OCI-LY1 (cell line): ENCODE data around the gene RABGGTB.

Experiments used
- H2AFZ ChIP-seq: fragments of 200-600 bp; sonication (generic), shearing (Covaris generic); 2 replicates; pipeline ENCODE4 v1.6.0; 2014; ENCODE audit warnings: antibody characterized with exemption, mild to moderate bottlenecking, low read length
- H3F3A ChIP-seq: fragments of 200-600 bp; sonication (generic), shearing (Covaris generic); 2 replicates; pipeline ENCODE4 v1.6.0; 2014; ENCODE audit warnings: mild to moderate bottlenecking, antibody characterized with exemption, low read length, moderate library complexity; ENCODE audit not compliant: insufficient read depth
- H3K27ac ChIP-seq: fragments of 200-600 bp; sonication (generic); 2 replicates; pipeline ENCODE4 v1.5.1; 2014; ENCODE audit warnings: low read length, mixed run types, mild to moderate bottlenecking, low read depth; ENCODE audit not compliant: poor library complexity, severe bottlenecking
- H3K27me3 ChIP-seq: fragments of 200-600 bp; sonication (generic); 2 replicates; pipeline ENCODE4 v1.6.0; 2014; ENCODE audit warnings: antibody characterized with exemption, mild to moderate bottlenecking, low read length, moderate library complexity; ENCODE audit not compliant: insufficient read depth
- H3K36me3 ChIP-seq: fragments of 200-600 bp; sonication (generic); 2 replicates; pipeline ENCODE4 v1.6.1; 2014; ENCODE audit warnings: mild to moderate bottlenecking, antibody characterized with exemption, low read length, moderate library complexity, mixed read lengths; ENCODE audit not compliant: insufficient read depth
- H3K4me1 ChIP-seq: fragments of 200-600 bp; sonication (generic); 2 replicates; pipeline ENCODE4 v1.5.1; 2014; ENCODE audit warnings: mild to moderate bottlenecking, low read length, moderate library complexity; ENCODE audit not compliant: insufficient read depth, severe bottlenecking
- H3K4me2 ChIP-seq: fragments of 200-600 bp; sonication (generic), shearing (Covaris generic); 2 replicates; pipeline ENCODE4 v1.6.1; 2014; ENCODE audit warnings: low read length
- H3K4me3 ChIP-seq: fragments of 200-600 bp; sonication (generic); 2 replicates; pipeline ENCODE4 v1.5.1; 2014; ENCODE audit warnings: low read length, low read depth, mild to moderate bottlenecking, mixed read lengths; ENCODE audit not compliant: poor library complexity, severe bottlenecking
- H3K79me2 ChIP-seq: fragments of 200-600 bp; shearing (Covaris generic); 2 replicates; pipeline ENCODE4 v1.6.1; 2016; ENCODE audit warnings: mixed run types, low read length, mixed read lengths; ENCODE audit not compliant: insufficient read depth
- H3K9ac ChIP-seq: fragments of 200-600 bp; sonication (generic), shearing (Covaris generic); 2 replicates; pipeline ENCODE4 v1.6.1; 2014; ENCODE audit warnings: mild to moderate bottlenecking, low read length, mixed read lengths
- H3K9me2 ChIP-seq: fragments of 200-600 bp; sonication (generic), shearing (Covaris generic); 2 replicates; pipeline ENCODE4 v1.6.1; 2014; ENCODE audit warnings: low read depth, mild to moderate bottlenecking, low read length, mixed read lengths
- H3K9me3 ChIP-seq: fragments of 200-600 bp; shearing (Covaris generic); 2 replicates; pipeline ENCODE4 v1.6.1; 2014; ENCODE audit warnings: low read length, mixed read lengths
- H4K20me1 ChIP-seq: fragments of 200-600 bp; sonication (generic), shearing (Covaris generic); 2 replicates; pipeline ENCODE4 v1.6.0; 2016; ENCODE audit warnings: mild to moderate bottlenecking, low read length; ENCODE audit not compliant: insufficient read depth
- EZH2 ChIP-seq: fragments of 200-600 bp; sonication (generic), shearing (Covaris generic); IDR thresholded peaks from 2 replicates; pipeline ENCODE4 v1.8.0; 2017; ENCODE audit warnings: borderline replicate concordance, mixed run types, mild to moderate bottlenecking, antibody characterized with exemption, low read length, moderate library complexity, mixed read lengths
- TF ChIP-seq, protein P1 (sequence below): fragments of 200-600 bp; sonication (generic), shearing (Covaris generic); IDR thresholded peaks from 2 replicates; pipeline ENCODE4 v1.5.1; 2017; ENCODE audit warnings: mild to moderate bottlenecking, antibody characterized with exemption, low read length, moderate library complexity, mixed read lengths

RABGGTB gene

DNA sequence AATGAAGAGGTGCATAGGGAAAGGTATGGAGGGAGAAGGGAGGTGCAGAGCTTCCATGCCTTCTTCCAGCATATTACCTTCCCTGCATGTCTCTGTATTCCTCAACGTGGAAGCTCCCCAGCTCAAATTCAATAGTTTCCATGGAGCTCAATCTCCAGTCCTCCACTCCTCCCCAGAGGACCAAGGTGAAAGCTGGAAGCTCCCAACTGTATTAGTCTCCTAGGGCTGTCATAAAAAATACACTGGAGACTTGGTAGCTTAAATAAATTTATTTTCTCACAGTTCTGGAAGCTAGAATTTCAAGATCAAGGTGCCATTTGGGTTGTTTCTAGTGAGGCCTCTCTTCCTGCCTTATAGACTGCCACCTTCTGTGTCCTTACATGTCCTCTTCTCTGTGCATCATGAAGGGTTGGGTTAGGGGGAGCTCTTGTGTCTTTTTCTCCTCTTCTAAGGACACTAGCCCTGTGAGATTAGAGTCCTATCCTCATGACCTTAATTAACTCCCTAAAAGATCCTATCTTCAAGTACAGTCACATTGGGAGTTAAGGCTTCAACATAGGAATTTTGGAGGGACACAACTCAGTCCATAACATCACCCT lies 21.9 kb upstream of the RABGGTB start:
- Histone ChIP-seq H3F3A (no peaks in the 10 kb centered on the region), H3K4me3 (no peak overlapping the region), H3K9me3 (no peaks in the 10 kb centered on the region), H3K27ac (no peak overlapping the region), H3K79me2 (no peaks in the 10 kb centered on the region), H3K9ac (no peak overlapping the region), H3K27me3 (no peaks in the 10 kb centered on the region), H3K4me1 (no peaks in the 10 kb centered on the region), H4K20me1 (no peaks in the 10 kb centered on the region), H3K9me2 (no peaks in the 10 kb centered on the region), H2AFZ (no peak overlapping the region), H3K36me3 (peaks cover 36% of the 10 kb centered on the region), H3K4me2 (no peak overlapping the region)
- TF ChIP-seq EZH2: no peak
- TF ChIP-seq, protein P1, sequence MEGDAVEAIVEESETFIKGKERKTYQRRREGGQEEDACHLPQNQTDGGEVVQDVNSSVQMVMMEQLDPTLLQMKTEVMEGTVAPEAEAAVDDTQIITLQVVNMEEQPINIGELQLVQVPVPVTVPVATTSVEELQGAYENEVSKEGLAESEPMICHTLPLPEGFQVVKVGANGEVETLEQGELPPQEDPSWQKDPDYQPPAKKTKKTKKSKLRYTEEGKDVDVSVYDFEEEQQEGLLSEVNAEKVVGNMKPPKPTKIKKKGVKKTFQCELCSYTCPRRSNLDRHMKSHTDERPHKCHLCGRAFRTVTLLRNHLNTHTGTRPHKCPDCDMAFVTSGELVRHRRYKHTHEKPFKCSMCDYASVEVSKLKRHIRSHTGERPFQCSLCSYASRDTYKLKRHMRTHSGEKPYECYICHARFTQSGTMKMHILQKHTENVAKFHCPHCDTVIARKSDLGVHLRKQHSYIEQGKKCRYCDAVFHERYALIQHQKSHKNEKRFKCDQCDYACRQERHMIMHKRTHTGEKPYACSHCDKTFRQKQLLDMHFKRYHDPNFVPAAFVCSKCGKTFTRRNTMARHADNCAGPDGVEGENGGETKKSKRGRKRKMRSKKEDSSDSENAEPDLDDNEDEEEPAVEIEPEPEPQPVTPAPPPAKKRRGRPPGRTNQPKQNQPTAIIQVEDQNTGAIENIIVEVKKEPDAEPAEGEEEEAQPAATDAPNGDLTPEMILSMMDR: peak; percentile 27; the same call in 1 of the 2 replicates

DNA sequence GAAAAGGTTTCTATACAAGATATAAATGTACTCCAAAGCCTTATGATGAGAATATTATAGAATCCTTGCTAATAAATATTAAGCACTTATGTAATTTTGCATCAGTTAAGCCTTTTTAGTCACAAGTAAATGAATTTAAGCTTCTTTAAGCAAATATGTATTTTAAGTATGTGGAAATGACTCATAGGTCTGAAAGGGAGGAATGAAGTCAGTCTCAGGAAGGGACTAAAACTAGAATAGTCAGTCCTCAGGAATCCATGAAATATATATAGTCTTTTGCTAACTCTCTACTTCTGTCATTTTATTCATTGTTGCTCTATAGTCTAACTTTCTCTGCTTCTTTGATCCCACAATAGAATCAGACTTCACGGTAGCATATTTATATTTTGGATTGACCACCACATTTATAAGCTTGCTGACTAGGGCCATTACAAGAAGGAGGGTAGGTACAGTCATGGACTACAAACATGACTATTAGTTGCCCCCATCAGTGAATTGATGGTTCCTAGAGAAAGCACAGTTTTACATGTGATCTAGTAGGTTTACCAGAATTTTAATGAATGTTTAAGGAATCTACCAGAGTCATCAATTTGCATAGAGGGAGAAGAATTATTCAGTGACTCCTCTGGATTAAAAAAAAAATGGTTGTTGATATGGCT lies 20.2 kb upstream of the RABGGTB start:
- Histone ChIP-seq H3F3A (no peaks in the 10 kb centered on the region), H2AFZ (no peak overlapping the region), H3K27ac (no peak overlapping the region), H3K4me2 (no peak overlapping the region), H4K20me1 (no peaks in the 10 kb centered on the region), H3K9ac (no peak overlapping the region), H3K27me3 (no peaks in the 10 kb centered on the region), H3K4me3 (no peak overlapping the region), H3K9me3 (no peaks in the 10 kb centered on the region), H3K9me2 (no peaks in the 10 kb centered on the region), H3K79me2 (no peaks in the 10 kb centered on the region), H3K4me1 (no peaks in the 10 kb centered on the region), H3K36me3 (peaks cover 33% of the 10 kb centered on the region)
- TF ChIP-seq, protein P1: no peak
- no peak for TF ChIP-seq EZH2

DNA sequence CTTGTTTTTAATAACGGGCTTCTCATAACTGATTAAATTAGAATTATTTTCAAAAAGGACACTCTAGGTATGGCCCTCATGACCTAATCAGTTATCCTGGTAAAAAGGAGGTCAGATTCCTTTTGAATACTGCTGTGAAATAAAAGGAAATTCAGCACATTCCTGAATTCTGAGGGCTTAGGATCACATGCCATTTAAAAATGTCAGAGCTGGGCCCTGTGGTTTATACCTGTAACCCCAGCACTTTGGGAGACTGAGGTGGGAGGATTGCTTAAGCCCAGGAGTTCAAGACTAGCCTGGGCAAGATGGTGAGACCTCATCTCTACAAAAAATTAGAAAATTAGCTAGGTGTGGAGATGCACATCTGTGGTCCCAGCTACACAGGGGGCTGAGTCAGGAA lies 18.0 kb upstream of the RABGGTB start:
- H3F3A ChIP-seq: no peaks in the 10 kb centered on the region
- no peaks in the 10 kb centered on the region for H3K79me2 ChIP-seq
- no peaks in the 10 kb centered on the region for H3K27me3 ChIP-seq
- no peak overlapping the region for H3K9ac ChIP-seq
- H3K9me3 ChIP-seq: no peaks in the 10 kb centered on the region
- no peak overlapping the region for H3K4me2 ChIP-seq
- no peak overlapping the region for H2AFZ ChIP-seq
- no peaks in the 10 kb centered on the region for H4K20me1 ChIP-seq
- no peaks in the 10 kb centered on the region for H3K4me1 ChIP-seq
- TF ChIP-seq, protein P1: no peak
- no peak for TF ChIP-seq EZH2
- H3K36me3 ChIP-seq: peaks cover 11% of the 10 kb centered on the region; the same call in 1 of the 2 replicates
- no peak overlapping the region for H3K27ac ChIP-seq
- no peaks in the 10 kb centered on the region for H3K9me2 ChIP-seq
- H3K4me3 ChIP-seq: no peak overlapping the region
